Gastroesophageal sphincter (tissue), 4 donors: Measurements from ENCODE around the gene TSPAN4. TPM values are rescaled to one million over a fixed set of nuclear protein-coding genes. Genes with fewer than 3 reads are reported as not detected.

ENCODE experiments used
- ATAC-seq: fragments of 150-250 bp; one replicate; pipeline ENCODE4 v1.9.1; 2016; ENCODE audit warnings: mild to moderate bottlenecking, moderate library complexity
- H3K27ac ChIP-seq, 4 donors: fragments of 200-600 bp; sonication (generic) in 3 of 4; 1 replicate in 3 of 4; 2 replicates in 1 of 4; pipeline ENCODE4 v1.5.1; 2016 to 2019
- H3K27me3 ChIP-seq: fragments of 200-600 bp; sonication (generic); one replicate; pipeline ENCODE4 v1.5.1; 2019
- H3K36me3 ChIP-seq, 2 donors: fragments of 200-600 bp; sonication (generic); one replicate each; pipeline ENCODE4 v1.5.1; 2019; ENCODE audit warnings: control low read depth in 1 of 2
- H3K4me1 ChIP-seq, 3 donors: fragments of 200-600 bp; sonication (generic); 1 replicate in 2 of 3; 2 replicates in 1 of 3; pipeline ENCODE4 v1.5.1; 2016 to 2019; ENCODE audit warnings: control low read depth in 2 of 3
- H3K4me3 ChIP-seq, 2 donors: fragments of 200-600 bp; sonication (generic); one replicate each; pipeline ENCODE4 v1.5.1; 2019; ENCODE audit warnings: mild to moderate bottlenecking in 1 of 2, moderate library complexity in 1 of 2
- H3K9me3 ChIP-seq, 3 donors: fragments of 200-600 bp; sonication (generic); one replicate each; pipeline ENCODE4 v1.5.1; 2017 to 2019; ENCODE audit warnings: control low read depth in 2 of 3
- EP300 ChIP-seq: sonication (generic); formaldehyde crosslinking; IDR thresholded peaks from one replicate; pipeline ENCODE4 v1.6.1; 2017; ENCODE audit warnings: antibody characterized with exemption, mild to moderate bottlenecking
- POLR2A ChIP-seq, 2 donors: fragments of 450-650 bp; IDR thresholded peaks; one replicate each; pipeline ENCODE4 v1.6.1; 2017; ENCODE audit warnings: antibody characterized with exemption in 2 of 2, mild to moderate bottlenecking in 2 of 2, moderate library complexity in 1 of 2
- POLR2AphosphoS5 ChIP-seq: sonication (generic); formaldehyde crosslinking; IDR thresholded peaks from one replicate; pipeline ENCODE4 v1.6.1; 2017; ENCODE audit warnings: antibody characterized with exemption
- WGBS, 2 donors: methylation state at CpG; one replicate each; pipeline ENCODE4 v1.1.5; 2018; ENCODE audit warnings: low coverage in 1 of 2; 5-methylcytosine and 5-hydroxymethylcytosine counted together
- total RNA-seq, 4 donors: library from RNA; depleted of rRNA; stranded (reverse); fragments of >200 nt; gene quantifications; one replicate each; pipeline ENCODE4 v1.1.0, GENCODE V29; 2016
- TF ChIP-seq, protein P1 (sequence below), 4 experiments: fragments of 200-600 bp in 2 of 4; fragments of 450-650 bp in 2 of 4; sonication (generic) in 1 of 4; IDR thresholded peaks; one replicate each; pipeline ENCODE4 v1.5.1; 2017 to 2019; ENCODE audit warnings: antibody characterized with exemption in 4 of 4, mild to moderate bottlenecking in 2 of 4, moderate library complexity in 2 of 4

Gene TSPAN4
- total RNA-seq, 4 donors from 2014 or later: 66.5 to 115 (median 112) TPM

GRCh38 chr11:868394-868793 is 25.7 kb downstream of the TSPAN4 start:
- H3K4me1 ChIP-seq: no peaks in the 10 kb centered on the region
- no peaks in the 10 kb centered on the region for H3K9me3 ChIP-seq
- TF ChIP-seq, protein P1, sequence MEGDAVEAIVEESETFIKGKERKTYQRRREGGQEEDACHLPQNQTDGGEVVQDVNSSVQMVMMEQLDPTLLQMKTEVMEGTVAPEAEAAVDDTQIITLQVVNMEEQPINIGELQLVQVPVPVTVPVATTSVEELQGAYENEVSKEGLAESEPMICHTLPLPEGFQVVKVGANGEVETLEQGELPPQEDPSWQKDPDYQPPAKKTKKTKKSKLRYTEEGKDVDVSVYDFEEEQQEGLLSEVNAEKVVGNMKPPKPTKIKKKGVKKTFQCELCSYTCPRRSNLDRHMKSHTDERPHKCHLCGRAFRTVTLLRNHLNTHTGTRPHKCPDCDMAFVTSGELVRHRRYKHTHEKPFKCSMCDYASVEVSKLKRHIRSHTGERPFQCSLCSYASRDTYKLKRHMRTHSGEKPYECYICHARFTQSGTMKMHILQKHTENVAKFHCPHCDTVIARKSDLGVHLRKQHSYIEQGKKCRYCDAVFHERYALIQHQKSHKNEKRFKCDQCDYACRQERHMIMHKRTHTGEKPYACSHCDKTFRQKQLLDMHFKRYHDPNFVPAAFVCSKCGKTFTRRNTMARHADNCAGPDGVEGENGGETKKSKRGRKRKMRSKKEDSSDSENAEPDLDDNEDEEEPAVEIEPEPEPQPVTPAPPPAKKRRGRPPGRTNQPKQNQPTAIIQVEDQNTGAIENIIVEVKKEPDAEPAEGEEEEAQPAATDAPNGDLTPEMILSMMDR (IDR thresholded peaks at IDR 0.05): no peak
- no peak for TF ChIP-seq POLR2AphosphoS5
- no peak for TF ChIP-seq POLR2A (IDR thresholded peaks at IDR 0.05)
- no peak for TF ChIP-seq EP300
- no peaks in the 10 kb centered on the region for H3K27me3 ChIP-seq
- H3K4me3 ChIP-seq: no peak overlapping the region
- H3K27ac ChIP-seq: no peak overlapping the region
- ATAC-seq: no peak
- WGBS, 2 donors: 100% methylated on average over 1 of the region's 17 CpGs; no CpG with 5 or more reads in 1 of the 2 donors
- H3K36me3 ChIP-seq: peaks cover 0 to 69% of the 10 kb centered on the region in 2 donors

- H3K9me3 ChIP-seq: no peaks in the 10 kb centered on the region
- peaks cover 0 to 65% of the 10 kb centered on the region in 2 donors for H3K36me3 ChIP-seq
- no CpG with 5 or more reads among the region's 12 CpGs for whole genome bisulfite sequencing, 2 donors
- no peak for ATAC-seq
- H3K4me3 ChIP-seq: no peak overlapping the region
- no peak for TF ChIP-seq POLR2AphosphoS5
- TF ChIP-seq, protein P1 (IDR thresholded peaks at IDR 0.05): no peak
- no peak overlapping the region for H3K27ac ChIP-seq
- H3K27me3 ChIP-seq: no peaks in the 10 kb centered on the region
- H3K4me1 ChIP-seq: no peaks in the 10 kb centered on the region
These were observed 26.1 kb downstream of the TSPAN4 start for GRCh38 chr11:868802-869201.

- no peaks in the 10 kb centered on the region for H3K9me3 ChIP-seq
- no peak for TF ChIP-seq EP300
- TF ChIP-seq POLR2AphosphoS5: no peak
- TF ChIP-seq POLR2A (IDR thresholded peaks at IDR 0.05): no peak
- H3K36me3 ChIP-seq: peaks cover 0 to 60% of the 10 kb centered on the region in 2 donors
- no peak overlapping the region for H3K27ac ChIP-seq
- WGBS, 2 donors: no CpG with 5 or more reads among the region's 25 CpGs
- H3K27me3 ChIP-seq: no peaks in the 10 kb centered on the region
- no peak for ATAC-seq
- no peak overlapping the region for H3K4me3 ChIP-seq
- H3K4me1 ChIP-seq: no peaks in the 10 kb centered on the region
These were observed 26.9 kb downstream of the TSPAN4 start for GRCh38 chr11:869399-870126.

DNA sequence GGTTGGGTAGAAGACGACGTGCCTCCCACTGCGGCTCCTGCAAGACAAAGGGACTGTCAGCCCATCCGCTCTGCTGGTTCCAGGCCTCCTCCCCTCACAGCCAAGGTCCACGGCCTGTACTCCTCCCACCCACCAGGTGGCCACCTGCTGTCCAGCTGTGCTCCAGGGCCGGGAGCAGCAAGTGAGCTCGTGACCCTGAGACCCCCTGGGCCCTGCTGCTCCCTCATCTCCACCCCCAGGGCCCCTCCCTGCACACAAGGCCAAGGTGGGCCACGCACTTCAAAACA is 27.4 kb downstream of the TSPAN4 start:
- Histone ChIP-seq H3K27ac (no peak overlapping the region), H3K27me3 (no peaks in the 10 kb centered on the region), H3K36me3 (peaks cover 0 to 60% of the 10 kb centered on the region in 2 donors), H3K4me1 (no peaks in the 10 kb centered on the region), H3K9me3 (no peaks in the 10 kb centered on the region), H3K4me3 (no peak overlapping the region)
- no peak for ATAC-seq
- no peak for TF ChIP-seq EP300
- TF ChIP-seq, protein P1 (IDR thresholded peaks at IDR 0.05): no peak
- no peak for TF ChIP-seq POLR2A (IDR thresholded peaks at IDR 0.05)
- TF ChIP-seq POLR2AphosphoS5: no peak
- WGBS, 2 donors: 76% methylated on average over 3 of the region's 8 CpGs; no CpG with 5 or more reads in 1 of the 2 donors

GRCh38 chr11:870418-870817 is 27.8 kb downstream of the TSPAN4 start:
- WGBS, 2 donors: no CpG with 5 or more reads among the region's 8 CpGs
- TF ChIP-seq, protein P1 (IDR thresholded peaks at IDR 0.05): no peak
- H3K36me3 ChIP-seq: peaks cover 0 to 60% of the 10 kb centered on the region in 2 donors

More at GRCh38 chr11:870418-870817, 27.8 kb downstream of the TSPAN4 start:
- no peak for ATAC-seq
- H3K9me3 ChIP-seq: no peaks in the 10 kb centered on the region
- no peak overlapping the region for H3K4me3 ChIP-seq
- no peaks in the 10 kb centered on the region for H3K27me3 ChIP-seq
- H3K4me1 ChIP-seq: no peaks in the 10 kb centered on the region
- H3K27ac ChIP-seq: no peak overlapping the region
